Liver (tissue), 3 donors: ENCODE results near the gene GSAP.

Experiments used
- EGR1 ChIP-seq, 2 donors: IDR thresholded peaks; 2 replicates each; pipeline ENCODE4 v1.6.1; 2016 to 2018; ENCODE audit warnings: antibody characterized with exemption in 2 of 2, low read depth in 2 of 2
- FOXA1 ChIP-seq: IDR thresholded peaks from 2 replicates; pipeline ENCODE4 v1.6.1; 2016; ENCODE audit warnings: antibody characterized with exemption
- HNF4G ChIP-seq: IDR thresholded peaks from 2 replicates; pipeline ENCODE4 v1.6.1; 2016; ENCODE audit warnings: antibody characterized with exemption
- YY1 ChIP-seq: IDR thresholded peaks from 2 replicates; pipeline ENCODE4 v1.6.1; 2016; ENCODE audit warnings: antibody characterized with exemption, mild to moderate bottlenecking
- TF ChIP-seq, protein P1 (sequence below): fragments of 150-350 bp; IDR thresholded peaks from 2 replicates; pipeline ENCODE4 v1.5.1; 2017; ENCODE audit warnings: improper control_type of control experiment, low read depth, low read length; ENCODE audit not compliant: missing input control
- TF ChIP-seq, protein P2 (sequence below): IDR thresholded peaks from 2 replicates; pipeline ENCODE4 v1.6.1; 2016; ENCODE audit warnings: antibody characterized with exemption
- donor health status: healthy.
- donor health status: healthy.

- TF ChIP-seq, protein P1, sequence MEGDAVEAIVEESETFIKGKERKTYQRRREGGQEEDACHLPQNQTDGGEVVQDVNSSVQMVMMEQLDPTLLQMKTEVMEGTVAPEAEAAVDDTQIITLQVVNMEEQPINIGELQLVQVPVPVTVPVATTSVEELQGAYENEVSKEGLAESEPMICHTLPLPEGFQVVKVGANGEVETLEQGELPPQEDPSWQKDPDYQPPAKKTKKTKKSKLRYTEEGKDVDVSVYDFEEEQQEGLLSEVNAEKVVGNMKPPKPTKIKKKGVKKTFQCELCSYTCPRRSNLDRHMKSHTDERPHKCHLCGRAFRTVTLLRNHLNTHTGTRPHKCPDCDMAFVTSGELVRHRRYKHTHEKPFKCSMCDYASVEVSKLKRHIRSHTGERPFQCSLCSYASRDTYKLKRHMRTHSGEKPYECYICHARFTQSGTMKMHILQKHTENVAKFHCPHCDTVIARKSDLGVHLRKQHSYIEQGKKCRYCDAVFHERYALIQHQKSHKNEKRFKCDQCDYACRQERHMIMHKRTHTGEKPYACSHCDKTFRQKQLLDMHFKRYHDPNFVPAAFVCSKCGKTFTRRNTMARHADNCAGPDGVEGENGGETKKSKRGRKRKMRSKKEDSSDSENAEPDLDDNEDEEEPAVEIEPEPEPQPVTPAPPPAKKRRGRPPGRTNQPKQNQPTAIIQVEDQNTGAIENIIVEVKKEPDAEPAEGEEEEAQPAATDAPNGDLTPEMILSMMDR = no peak
- TF ChIP-seq YY1 = no peak
- TF ChIP-seq, protein P2, sequence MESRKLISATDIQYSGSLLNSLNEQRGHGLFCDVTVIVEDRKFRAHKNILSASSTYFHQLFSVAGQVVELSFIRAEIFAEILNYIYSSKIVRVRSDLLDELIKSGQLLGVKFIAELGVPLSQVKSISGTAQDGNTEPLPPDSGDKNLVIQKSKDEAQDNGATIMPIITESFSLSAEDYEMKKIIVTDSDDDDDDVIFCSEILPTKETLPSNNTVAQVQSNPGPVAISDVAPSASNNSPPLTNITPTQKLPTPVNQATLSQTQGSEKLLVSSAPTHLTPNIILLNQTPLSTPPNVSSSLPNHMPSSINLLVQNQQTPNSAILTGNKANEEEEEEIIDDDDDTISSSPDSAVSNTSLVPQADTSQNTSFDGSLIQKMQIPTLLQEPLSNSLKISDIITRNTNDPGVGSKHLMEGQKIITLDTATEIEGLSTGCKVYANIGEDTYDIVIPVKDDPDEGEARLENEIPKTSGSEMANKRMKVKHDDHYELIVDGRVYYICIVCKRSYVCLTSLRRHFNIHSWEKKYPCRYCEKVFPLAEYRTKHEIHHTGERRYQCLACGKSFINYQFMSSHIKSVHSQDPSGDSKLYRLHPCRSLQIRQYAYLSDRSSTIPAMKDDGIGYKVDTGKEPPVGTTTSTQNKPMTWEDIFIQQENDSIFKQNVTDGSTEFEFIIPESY = no peak
- TF ChIP-seq FOXA1 = no peak
- TF ChIP-seq EGR1 (IDR thresholded peaks at IDR 0.05; ENCODE audit: low read depth in 2 of 2) = no peak
- TF ChIP-seq HNF4G = no peak
Observed at GRCh38 chr7:77309714-77310220, 106.4 kb downstream of the GSAP start.
